Right lobe of liver (tissue), 6 donors: ENCODE results near the gene KMT5B. TPM values are rescaled to one million over a fixed set of nuclear protein-coding genes. Genes with fewer than 3 reads are reported as not detected.
A peak's percentile ranks its signal among the peaks of the same experiment; 100 is the strongest.

Experiments used
- ATAC-seq, 4 donors: fragments of 200-7000 bp; cut with Tn5 transposase; one replicate each; pipeline ENCODE4 v1.9.1; 2020; ENCODE audit warnings: mild to moderate bottlenecking in 4 of 4, moderate library complexity in 4 of 4
- DNase-seq, 3 donors: peaks; one replicate each; pipeline ENCODE4 v3.0.0-alpha.2; 2020
- H3K27ac ChIP-seq, 3 donors: fragments of 200-600 bp; one replicate each; pipeline ENCODE4 v1.8.0; 2022
- H3K27me3 ChIP-seq, 2 donors: fragments of 200-600 bp; one replicate each; pipeline ENCODE4 v1.8.0; 2022
- H3K36me3 ChIP-seq, 4 donors: fragments of 200-600 bp; sonication (generic) in 1 of 4; one replicate each; pipeline versions ENCODE4 v1.5.1 to v1.8.0; 2017 to 2022; ENCODE audit warnings: control low read depth in 1 of 4
- H3K4me1 ChIP-seq, 4 donors: fragments of 200-600 bp; sonication (generic) in 1 of 4; one replicate each; pipeline versions ENCODE4 v1.5.1 to v1.8.0; 2017 to 2022; ENCODE audit warnings: control low read depth in 1 of 4
- H3K4me3 ChIP-seq, 3 donors: fragments of 200-600 bp; one replicate each; pipeline ENCODE4 v1.8.0; 2022
- H3K9me3 ChIP-seq, 4 donors: fragments of 200-600 bp; sonication (generic) in 1 of 4; one replicate each; pipeline versions ENCODE4 v1.5.1 to v1.8.0; 2017 to 2022; ENCODE audit warnings: control low read depth in 1 of 4
- POLR2A ChIP-seq: fragments of 450-650 bp; IDR thresholded peaks from one replicate; pipeline ENCODE4 v1.6.1; 2017; ENCODE audit warnings: antibody characterized with exemption, mild to moderate bottlenecking
- WGBS: methylation state at CpG from one replicate; pipeline ENCODE4 v1.1.6; 2018; ENCODE audit warnings: low coverage, low lambda C conversion rate; ENCODE audit not compliant: insufficient coverage; ENCODE audit errors: missing lambda C conversion rate; 5-methylcytosine and 5-hydroxymethylcytosine counted together
- intact Hi-C, 2 donors: fragments of 100-400 bp; cut with DNase I; formaldehyde crosslinking; loops; one replicate each; pipeline versions ENCODE4 v1.11.2 to v1.14.1; 2022
- total RNA-seq, 6 experiments: library from RNA; depleted of rRNA in 2 of 6; stranded (reverse); fragments of >200 nt in 2 of 6; fragmentation: NEBNext Ultra II Directional in 3 of 6; extraction: Animal tissue kit (Norgen Biotek cat#: 25700) in 3 of 6; gene quantifications; one replicate each; pipeline versions ENCODE4 v1.1.0 to v1.2.4, GENCODE V29; 2016 to 2023
- TF ChIP-seq, protein P1 (sequence below), 4 donors: fragments of 200-600 bp in 3 of 4; fragments of 450-650 bp in 1 of 4; IDR thresholded peaks; one replicate each; pipeline versions ENCODE4 v1.5.1 to v1.8.0; 2016 to 2022; ENCODE audit warnings: antibody characterized with exemption in 4 of 4, mild to moderate bottlenecking in 2 of 4
- donor health status: DM: no; HTN: yes; CAD: no.
- donor health status: DM: no; HTN: no; CAD: no.
- donor health status: DM: no; HTN: no; CAD: no.
- donor health status: DM: no; HTN: yes; CAD: no.
- donor health status: DM: no; HTN: yes; CAD: no.

KMT5B gene
- total RNA-seq, 6 experiments from 2014 or later, result 14.3 to 25.9 (median 17.6) TPM

DNA sequence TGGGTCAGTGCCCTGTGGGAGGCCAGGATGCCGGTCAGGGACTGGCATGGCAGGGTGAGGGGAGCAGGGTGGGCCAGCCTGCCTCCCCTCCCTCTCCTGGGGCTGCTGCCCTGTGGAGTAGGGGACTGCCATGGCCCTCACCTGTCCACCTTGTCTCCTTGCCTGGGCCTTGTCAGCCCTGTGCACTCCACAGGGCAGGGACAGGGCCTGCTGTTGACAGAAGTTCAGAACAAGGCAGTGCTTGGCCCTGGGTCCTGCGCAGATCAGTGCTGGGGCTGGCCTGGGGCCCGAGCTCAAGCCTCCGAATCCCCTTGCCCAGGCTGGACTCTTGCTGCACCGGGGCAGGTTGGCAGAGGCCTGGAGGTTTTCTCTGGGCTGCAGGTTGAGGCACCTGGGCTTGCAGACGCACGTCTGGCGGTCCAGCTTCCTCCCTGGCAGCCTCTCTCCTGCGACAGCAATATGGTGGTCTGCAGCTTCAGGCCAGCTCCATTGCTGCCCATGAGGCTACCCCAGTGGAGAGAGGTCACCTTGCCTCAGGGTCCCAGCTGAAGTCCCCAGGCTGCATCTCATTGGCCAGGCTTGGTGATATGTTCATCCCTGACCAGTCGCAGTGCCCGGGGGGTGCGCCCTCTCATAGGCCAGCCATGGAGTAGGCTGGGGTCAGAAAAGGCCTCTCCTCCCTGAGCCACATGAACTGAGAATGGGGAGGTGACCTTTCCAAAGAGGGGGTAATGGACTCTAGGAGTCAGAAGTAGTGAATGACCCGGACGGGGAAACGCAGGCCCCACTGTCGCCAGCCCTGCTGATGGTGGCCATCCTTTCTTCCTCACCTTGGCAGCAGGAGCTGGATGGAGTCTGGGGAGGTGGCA, 70.4 kb downstream of the KMT5B start:
- Histone ChIP-seq H3K27me3 (no peaks in the 10 kb centered on the region), H3K36me3 (no peaks in the 10 kb centered on the region), H3K27ac (peak overlapping the region in 1 of 3 donors; percentile 36), H3K9me3 (no peaks in the 10 kb centered on the region), H3K4me3 (no peak overlapping the region), H3K4me1 (peaks cover 0 to 59% (median 24%) of the 10 kb centered on the region in 4 donors)
- WGBS, result 0% methylated on average over 1 of the region's 16 CpGs
- ATAC-seq, result peak in 2 of 4 donors; percentile 11 to 21
- DNase-seq, result peak in 1 of 3 donors; percentile 74
- TF ChIP-seq POLR2A, result no peak
- TF ChIP-seq, protein P1, sequence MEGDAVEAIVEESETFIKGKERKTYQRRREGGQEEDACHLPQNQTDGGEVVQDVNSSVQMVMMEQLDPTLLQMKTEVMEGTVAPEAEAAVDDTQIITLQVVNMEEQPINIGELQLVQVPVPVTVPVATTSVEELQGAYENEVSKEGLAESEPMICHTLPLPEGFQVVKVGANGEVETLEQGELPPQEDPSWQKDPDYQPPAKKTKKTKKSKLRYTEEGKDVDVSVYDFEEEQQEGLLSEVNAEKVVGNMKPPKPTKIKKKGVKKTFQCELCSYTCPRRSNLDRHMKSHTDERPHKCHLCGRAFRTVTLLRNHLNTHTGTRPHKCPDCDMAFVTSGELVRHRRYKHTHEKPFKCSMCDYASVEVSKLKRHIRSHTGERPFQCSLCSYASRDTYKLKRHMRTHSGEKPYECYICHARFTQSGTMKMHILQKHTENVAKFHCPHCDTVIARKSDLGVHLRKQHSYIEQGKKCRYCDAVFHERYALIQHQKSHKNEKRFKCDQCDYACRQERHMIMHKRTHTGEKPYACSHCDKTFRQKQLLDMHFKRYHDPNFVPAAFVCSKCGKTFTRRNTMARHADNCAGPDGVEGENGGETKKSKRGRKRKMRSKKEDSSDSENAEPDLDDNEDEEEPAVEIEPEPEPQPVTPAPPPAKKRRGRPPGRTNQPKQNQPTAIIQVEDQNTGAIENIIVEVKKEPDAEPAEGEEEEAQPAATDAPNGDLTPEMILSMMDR (IDR thresholded peaks at IDR 0.05), result no peak
- intact Hi-C loops, result no loop called here

DNA sequence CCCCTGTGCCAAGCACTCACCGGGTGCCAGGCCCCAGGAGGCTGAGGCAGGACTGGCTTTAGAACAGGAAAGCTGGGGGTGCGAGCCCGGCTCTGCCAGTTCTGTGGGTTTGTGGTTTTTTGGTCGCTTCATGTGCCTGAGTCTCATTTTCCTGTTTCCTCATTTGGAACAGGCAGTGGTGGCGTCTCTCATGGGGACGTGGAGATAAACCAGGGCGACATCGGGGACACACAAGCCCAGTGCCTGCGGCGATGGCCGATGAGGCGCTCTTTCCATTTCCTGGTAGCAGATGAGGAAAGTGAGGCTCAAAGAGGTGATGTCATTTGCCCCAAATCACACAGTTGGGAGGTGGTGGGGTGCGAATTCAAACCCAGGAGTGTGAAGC, 71.1 kb downstream of the KMT5B start:
- ATAC-seq (peak in 3 of 4 donors; percentile 20 to 23 (median 20)), DNase-seq (peak in 2 of 3 donors; percentile 76 to 83)
- intact Hi-C loops, result no loop called here
- Histone ChIP-seq H3K27ac (peak overlapping the region in 1 of 3 donors; percentile 36), H3K36me3 (no peaks in the 10 kb centered on the region), H3K9me3 (no peaks in the 10 kb centered on the region), H3K4me3 (no peak overlapping the region), H3K27me3 (no peaks in the 10 kb centered on the region), H3K4me1 (peaks cover 0 to 55% (median 21%) of the 10 kb centered on the region in 4 donors)
- WGBS, result 65% methylated on average over 5 of the region's 13 CpGs
- TF ChIP-seq POLR2A, result no peak
- TF ChIP-seq, protein P1 (IDR thresholded peaks at IDR 0.05), result no peak

DNA sequence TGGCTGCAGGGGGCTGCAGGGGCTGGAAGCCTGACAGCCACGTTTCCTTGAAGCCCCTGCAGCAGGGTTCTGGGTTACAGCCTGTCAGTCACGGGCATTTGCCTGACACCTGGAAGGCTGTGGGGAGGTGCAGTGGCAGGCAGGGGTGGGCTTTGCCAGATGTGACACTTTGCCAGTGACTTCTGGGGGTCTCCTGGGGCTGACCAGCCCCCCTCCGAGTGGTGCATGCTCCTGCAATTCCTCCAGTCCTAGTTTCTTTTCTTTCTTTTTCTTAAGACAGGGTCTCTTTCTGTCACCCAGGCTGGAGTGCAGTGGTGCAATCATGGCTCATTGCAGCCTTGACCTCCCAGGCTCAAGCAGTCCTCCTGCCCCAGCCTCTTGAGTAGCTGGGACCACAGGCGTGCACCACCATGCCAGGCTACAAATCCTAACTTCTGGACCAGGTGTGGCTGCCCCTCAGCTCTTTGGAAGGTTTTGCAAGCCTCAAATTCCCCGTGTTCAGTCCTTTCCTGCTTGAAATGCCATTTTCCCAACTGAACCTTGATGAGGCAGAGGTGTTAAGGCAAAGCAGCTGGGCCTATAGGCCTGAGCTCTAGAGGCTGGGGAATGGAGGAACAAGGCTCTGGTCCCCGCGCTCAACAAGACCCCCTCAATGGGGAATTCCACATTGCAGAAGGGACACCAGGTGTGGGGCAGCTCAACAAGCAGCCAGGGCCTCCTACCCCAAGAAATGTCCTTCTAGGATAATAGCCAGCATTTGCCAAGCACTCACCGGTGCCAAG, 71.7 kb downstream of the KMT5B start:
- H3K4me1 ChIP-seq, result peaks cover 0 to 50% (median 17%) of the 10 kb centered on the region in 4 donors
- no peak overlapping the region for H3K27ac ChIP-seq
- no peak for DNase-seq
- WGBS, result 90% methylated on average over 2 of the region's 8 CpGs
- no peaks in the 10 kb centered on the region for H3K27me3 ChIP-seq
- ATAC-seq, result no peak
- no peak overlapping the region for H3K4me3 ChIP-seq
- TF ChIP-seq, protein P1 (IDR thresholded peaks at IDR 0.05), result no peak
- TF ChIP-seq POLR2A, result no peak
- intact Hi-C loops, result no loop called here
- H3K9me3 ChIP-seq, result no peaks in the 10 kb centered on the region
- no peaks in the 10 kb centered on the region for H3K36me3 ChIP-seq

DNA sequence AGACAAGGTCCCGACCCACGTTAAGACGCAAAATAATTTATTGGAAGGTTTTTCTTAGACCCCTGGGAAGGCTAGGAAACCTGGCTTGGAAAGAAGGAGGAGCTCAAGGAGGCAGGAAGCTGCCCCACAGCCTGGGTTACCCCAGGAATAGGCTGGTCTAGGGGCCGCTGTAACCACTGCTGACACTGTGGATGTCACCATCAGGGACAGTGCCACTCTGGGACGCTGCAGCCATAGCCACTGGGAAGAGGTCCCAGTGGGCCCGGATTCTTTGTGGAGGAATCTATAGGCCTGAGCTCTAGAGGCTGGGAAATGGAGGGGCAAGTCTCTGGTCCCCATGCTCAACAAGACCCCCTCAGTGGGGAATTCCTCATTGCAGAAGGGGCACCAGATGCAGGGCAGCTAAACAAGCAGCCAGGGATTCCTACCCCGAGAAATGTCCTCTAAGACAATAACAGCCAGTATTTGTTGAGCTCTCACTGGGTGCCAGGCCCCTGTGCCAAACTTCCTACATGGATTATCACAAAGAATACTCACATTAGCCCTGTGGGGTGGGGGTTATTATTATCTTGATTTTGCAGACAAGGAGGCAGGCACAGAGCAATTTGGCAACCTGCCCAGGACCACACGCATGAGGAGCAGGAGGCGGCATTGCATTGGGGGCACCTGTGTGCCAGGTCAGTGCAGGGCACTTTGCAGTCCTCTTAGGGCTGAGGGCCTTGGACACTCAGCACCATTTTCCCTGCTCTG, 72.4 kb downstream of the KMT5B start:
- Histone ChIP-seq H3K36me3 (no peaks in the 10 kb centered on the region), H3K27ac (no peak overlapping the region), H3K4me3 (no peak overlapping the region), H3K4me1 (peaks cover 0 to 47% (median 13%) of the 10 kb centered on the region in 4 donors), H3K27me3 (no peaks in the 10 kb centered on the region), H3K9me3 (no peaks in the 10 kb centered on the region)
- DNase-seq, result no peak
- TF ChIP-seq, protein P1 (IDR thresholded peaks at IDR 0.05), result no peak
- TF ChIP-seq POLR2A, result no peak
- 82% methylated on average over 5 of the region's 9 CpGs for WGBS
- intact Hi-C loops, result no loop called here
- no peak for ATAC-seq
